GOT3 (cell line): ENCODE results near the gene SRF.

Source experiments
- DNase-seq: peaks from one replicate; lab custom pipeline; 2025; ENCODE audit warnings: mixed read lengths; lab: John Stamatoyannopoulos, UW

The SRF gene

GRCh38 chr6:43183441-43183840 lies 12.4 kb downstream of the SRF start:
- DNase-seq: no peak

- no peak for DNase-seq
Measured at GRCh38 chr6:43184268-43184985, 13.4 kb downstream of the SRF start.

- no peak for DNase-seq
Measured at GRCh38 chr6:43185391-43185985, 14.4 kb downstream of the SRF start.

GRCh38 chr6:43186019-43186418 lies 14.9 kb downstream of the SRF start:
- no peak for DNase-seq

GRCh38 chr6:43186706-43187105 lies 15.6 kb downstream of the SRF start:
- no peak for DNase-seq

- DNase-seq: no peak
Measured at GRCh38 chr6:43187821-43188220, 16.8 kb downstream of the SRF start.

- DNase-seq: no peak
Measured at GRCh38 chr6:43188426-43188825, 17.4 kb downstream of the SRF start.

GRCh38 chr6:43189776-43190304 lies 18.8 kb downstream of the SRF start:
- DNase-seq: no peak

GRCh38 chr6:43192911-43193310 lies 21.8 kb downstream of the SRF start:
- no peak for DNase-seq

- DNase-seq: no peak
Measured at GRCh38 chr6:43193929-43194328, 22.9 kb downstream of the SRF start.

GRCh38 chr6:43196337-43196736 lies 25.3 kb downstream of the SRF start:
- no peak for DNase-seq

GRCh38 chr6:43199912-43200311 lies 28.8 kb downstream of the SRF start:
- DNase-seq: no peak

GRCh38 chr6:43200541-43200940 lies 29.5 kb downstream of the SRF start:
- no peak for DNase-seq

- no peak for DNase-seq
Measured at GRCh38 chr6:43202451-43202850, 31.4 kb downstream of the SRF start.

GRCh38 chr6:43203029-43203717 lies 32.1 kb downstream of the SRF start:
- DNase-seq: no peak

- no peak for DNase-seq
Measured at GRCh38 chr6:43203718-43204095, 32.6 kb downstream of the SRF start.

GRCh38 chr6:43204271-43205105 lies 33.4 kb downstream of the SRF start:
- DNase-seq: no peak

- no peak for DNase-seq
Measured at GRCh38 chr6:43205849-43206248, 34.8 kb downstream of the SRF start.

- DNase-seq: no peak
Measured at GRCh38 chr6:43207286-43207685, 36.2 kb downstream of the SRF start.

GRCh38 chr6:43211955-43212354 lies 40.9 kb downstream of the SRF start:
- no peak for DNase-seq

GRCh38 chr6:43213431-43213830 lies 42.4 kb downstream of the SRF start:
- DNase-seq: no peak

- DNase-seq: no peak
Measured at GRCh38 chr6:43215066-43215465, 44.0 kb downstream of the SRF start.
